ENCODE results near the gene CDRT4. TPM values are rescaled to one million over a fixed set of nuclear protein-coding genes. Genes with fewer than 3 reads are reported as not detected.

CDRT4 gene
- polyA plus RNA-seq, 1 of the 3 experiments (the other 2 are of a cell fraction) = 4.6 TPM

- Histone ChIP-seq H3K27ac (ENCODE audit: low read depth in 2 of 2, low read length in 1 of 2) (no peak overlapping the region), H3K9me3 (no peaks in the 10 kb centered on the region), H3K4me2 (no peak overlapping the region), H3K4me1 (ENCODE audit: control insufficient read depth in 1 of 2, insufficient read depth in 2 of 2, low read depth in 1 of 2, low read length in 1 of 2) (peaks cover under 1 to 4% of the 10 kb centered on the region in 2 experiments; a peak in 2 of 4 replicates), H3F3A (replicated peaks; ENCODE audit: insufficient read depth) (peaks cover 7% of the 10 kb centered on the region), H3K4me3 (ENCODE audit: low read depth in 2 of 2, low read length in 1 of 2) (no peak overlapping the region), H3K9ac (no peak overlapping the region), H3K27me3 (ENCODE audit: insufficient read depth) (no peaks in the 10 kb centered on the region), H4K20me1 (ENCODE audit: insufficient read depth) (no peaks in the 10 kb centered on the region), H2AFZ (ENCODE audit: low read depth) (no peak overlapping the region), H3K79me2 (ENCODE audit: insufficient read depth) (no peaks in the 10 kb centered on the region), H3K9me2 (no peaks in the 10 kb centered on the region), H3K36me3 (replicated peaks in 1 of 2; ENCODE audit: control insufficient read depth in 1 of 2, insufficient read depth in 2 of 2, low read length in 1 of 2) (no peaks in the 10 kb centered on the region)
- 78% methylated on average over 7 of the region's 7 CpGs for WGBS (ENCODE audit: low lambda C conversion rate)
- ChIA-PET POLR2A (no interaction called here), CTCF (interaction anchor here (0.5 to 1.3 kb wide), 2 partner anchors 59 to 91 kb away, joined by 4 read pairs; no protein-coding TSS in a partner anchor)
- no peak for DNase-seq
- TF ChIP-seq FOXJ3 (CRISPR knock-in tag; IDR thresholded peaks at IDR 0.05) = no peak
- no peak for TF ChIP-seq RAD21 (IDR thresholded peaks at IDR 0.05; ENCODE audit: low read length)
- no peak for TF ChIP-seq EP300 (IDR thresholded peaks at IDR 0.05; ENCODE audit: borderline replicate concordance in 1 of 2, low read depth in 1 of 2, low read length in 1 of 2)
- TF ChIP-seq USF1 (IDR thresholded peaks at IDR 0.05; ENCODE audit: borderline replicate concordance, low read depth) = no peak
- no peak for TF ChIP-seq ZBTB33 (IDR thresholded peaks at IDR 0.05; ENCODE audit: borderline replicate concordance, low read depth)
- no peak for TF ChIP-seq GATA2 (CRISPR knock-in tag; IDR thresholded peaks at IDR 0.05)
- TF ChIP-seq USF2 (IDR thresholded peaks at IDR 0.05; ENCODE audit: borderline replicate concordance, low read depth, low read length) = no peak
- no peak for TF ChIP-seq RFX5 (IDR thresholded peaks at IDR 0.05; ENCODE audit: low read length)
- no peak for TF ChIP-seq CHD2 (IDR thresholded peaks at IDR 0.05; ENCODE audit: low read length, partially characterized antibody)
- no peak for TF ChIP-seq MEF2A (IDR thresholded peaks at IDR 0.05; ENCODE audit: borderline replicate concordance, low read depth)
- TF ChIP-seq MXI1 (IDR thresholded peaks at IDR 0.05; ENCODE audit: low read depth, low read length) = no peak
- TF ChIP-seq IRF3 (IDR thresholded peaks at IDR 0.05; ENCODE audit: low read depth, low read length) = no peak
- no peak for TF ChIP-seq RCOR1 (IDR thresholded peaks at IDR 0.05; ENCODE audit: low read length)
- no peak for TF ChIP-seq NFIC (IDR thresholded peaks at IDR 0.05; ENCODE audit: borderline replicate concordance)
- no peak for TF ChIP-seq POLR2AphosphoS5 (IDR thresholded peaks at IDR 0.05; ENCODE audit: low read depth, low read length)
- TF ChIP-seq EZH2phosphoT487 (IDR thresholded peaks at IDR 0.05; ENCODE audit: borderline replicate concordance, low read depth) = no peak
- TF ChIP-seq YY1 (IDR thresholded peaks at IDR 0.05; ENCODE audit: low read depth) = no peak
- no peak for TF ChIP-seq TEAD4 (IDR thresholded peaks at IDR 0.05; ENCODE audit: borderline replicate concordance, insufficient read depth)
- no peak for TF ChIP-seq TAF1 (IDR thresholded peaks at IDR 0.05; ENCODE audit: borderline replicate concordance, low read depth, low read length)
- no peak for TF ChIP-seq RXRA (IDR thresholded peaks at IDR 0.05; ENCODE audit: borderline replicate concordance, low read depth)
These were observed 55.8 kb downstream of the CDRT4 start for GRCh38 chr17:15411384-15412198.

Measured in SK-N-SH (cell line).